ENCODE measurements around the gene ALAD.

GRCh38 chr9:113352411-113352810, 48.7 kb downstream of the ALAD start:
- TF ChIP-seq CTCF (IDR thresholded peaks at IDR 0.05; ENCODE audit: low read depth, low read length) (no peak), EZH2phosphoT487 (IDR thresholded peaks at IDR 0.05; ENCODE audit: low read depth) (no peak)

Measured in OCI-LY3 (cell line).